T-helper 9 cell (primary cell): ENCODE measurements around the gene CERK.
"Not testable (repeated sequence)": the region's sequence is repeated elsewhere in the genome, so short reads cannot be mapped to it uniquely, and the experiment has no call there.

Experiments
- DNase-seq: peaks from one replicate; pipeline ENCODE4 v3.0.0-alpha.2; 2020
- total RNA-seq, 2 donors: gene quantifications; one replicate each; lab custom pipeline; 2026; lab: John Stamatoyannopoulos, UW

CERK gene, protein sequence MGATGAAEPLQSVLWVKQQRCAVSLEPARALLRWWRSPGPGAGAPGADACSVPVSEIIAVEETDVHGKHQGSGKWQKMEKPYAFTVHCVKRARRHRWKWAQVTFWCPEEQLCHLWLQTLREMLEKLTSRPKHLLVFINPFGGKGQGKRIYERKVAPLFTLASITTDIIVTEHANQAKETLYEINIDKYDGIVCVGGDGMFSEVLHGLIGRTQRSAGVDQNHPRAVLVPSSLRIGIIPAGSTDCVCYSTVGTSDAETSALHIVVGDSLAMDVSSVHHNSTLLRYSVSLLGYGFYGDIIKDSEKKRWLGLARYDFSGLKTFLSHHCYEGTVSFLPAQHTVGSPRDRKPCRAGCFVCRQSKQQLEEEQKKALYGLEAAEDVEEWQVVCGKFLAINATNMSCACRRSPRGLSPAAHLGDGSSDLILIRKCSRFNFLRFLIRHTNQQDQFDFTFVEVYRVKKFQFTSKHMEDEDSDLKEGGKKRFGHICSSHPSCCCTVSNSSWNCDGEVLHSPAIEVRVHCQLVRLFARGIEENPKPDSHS
- total RNA-seq = 268 to 513 reads per million in 2 donors

DNA sequence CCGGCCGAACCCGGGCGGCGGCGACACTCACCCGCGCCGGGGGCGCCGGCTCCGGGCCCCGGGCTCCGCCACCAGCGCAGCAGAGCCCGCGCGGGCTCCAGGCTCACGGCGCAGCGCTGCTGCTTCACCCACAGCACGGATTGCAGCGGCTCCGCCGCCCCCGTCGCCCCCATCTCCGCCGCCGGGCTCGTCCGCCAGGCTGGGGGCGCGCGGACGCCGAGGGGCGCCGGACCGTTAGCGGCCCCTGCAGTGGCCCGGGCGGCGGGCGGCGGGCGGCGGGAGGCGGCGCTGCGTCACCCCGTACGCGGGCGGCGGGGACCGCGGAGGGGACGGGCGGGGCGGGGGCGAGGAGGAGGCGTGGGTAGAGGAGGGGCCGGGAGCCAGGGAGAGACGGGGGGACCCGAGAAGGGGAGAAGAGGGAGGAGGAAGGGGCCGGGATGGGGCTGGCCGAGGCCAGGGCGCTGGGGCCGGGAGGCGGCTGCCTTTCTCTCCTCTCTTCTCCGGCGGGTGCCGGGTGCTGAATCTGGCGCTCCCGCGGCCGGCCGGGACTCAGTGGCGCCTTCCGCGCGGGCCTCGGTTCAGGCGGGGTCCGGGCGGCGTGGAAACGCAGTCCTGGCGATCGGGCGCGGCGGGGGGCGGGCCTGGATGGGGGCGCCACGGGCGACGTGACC, at the start of gene CERK:
TSS of gene CERK (minus strand) at position 277 of the 671 bp plus-strand sequence. CDS start at position 173, 104 bp downstream.
- DNase-seq = peak; percentile 73

DNA sequence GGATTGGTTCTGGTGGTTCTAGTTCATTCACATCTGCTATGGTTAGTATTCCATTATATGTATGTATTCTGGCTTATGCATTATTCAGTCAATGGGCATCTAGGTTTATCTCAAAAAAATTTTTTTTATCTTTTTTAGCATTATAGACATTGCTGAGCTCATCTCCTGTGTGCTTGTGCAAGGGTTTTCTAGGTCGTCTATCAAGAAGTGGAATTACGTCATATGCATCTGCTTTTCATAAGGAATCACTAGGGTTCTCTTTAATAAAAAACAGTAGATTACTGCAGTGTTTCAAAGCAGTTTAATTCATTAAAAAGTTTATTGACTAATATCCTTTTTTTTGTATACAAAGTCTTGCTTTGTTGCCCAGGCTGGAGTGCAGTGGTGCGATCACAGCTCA, 45.7 kb upstream of the CERK start:
- no peak for DNase-seq

DNA sequence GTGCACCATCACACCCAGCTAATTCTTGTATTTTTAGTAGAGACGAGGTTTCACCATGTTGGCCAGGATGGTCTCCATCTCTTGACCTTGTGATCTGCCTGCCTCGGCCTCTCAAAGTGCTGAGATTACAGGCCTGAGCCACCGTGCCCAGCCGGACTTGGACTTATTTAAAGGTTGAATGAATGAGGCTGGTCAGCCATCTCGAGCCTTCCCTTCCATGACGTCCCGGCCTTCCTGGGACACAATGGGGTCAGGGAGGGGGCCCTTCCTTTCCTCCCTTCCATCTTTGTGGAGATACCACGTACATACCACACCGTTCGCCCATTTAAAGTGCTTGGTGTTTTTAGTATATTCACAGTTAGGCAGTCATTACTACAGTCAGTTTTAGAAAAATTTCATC, 44.1 kb upstream of the CERK start:
- DNase-seq = not testable (repeated sequence)

DNA sequence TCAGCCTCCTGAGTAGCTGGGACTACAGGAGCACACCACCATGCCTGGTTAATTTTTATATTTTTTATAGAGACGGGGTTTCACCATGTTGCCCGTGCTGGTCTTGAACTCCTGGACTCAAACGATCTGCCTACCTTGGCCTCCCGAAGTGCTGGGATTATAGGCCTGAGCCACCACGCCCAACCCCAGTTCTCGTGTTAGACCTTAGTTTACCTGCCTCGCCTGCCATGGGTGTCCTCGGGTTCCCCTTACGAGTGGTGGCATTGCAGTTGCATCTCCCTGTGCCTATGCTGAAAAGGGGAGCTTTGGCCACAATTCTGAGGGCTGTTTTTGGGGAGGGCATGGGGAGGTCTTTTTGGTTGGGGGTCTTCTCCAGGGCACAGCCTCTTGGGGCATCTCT, 43.2 kb upstream of the CERK start:
- no peak for DNase-seq

DNA sequence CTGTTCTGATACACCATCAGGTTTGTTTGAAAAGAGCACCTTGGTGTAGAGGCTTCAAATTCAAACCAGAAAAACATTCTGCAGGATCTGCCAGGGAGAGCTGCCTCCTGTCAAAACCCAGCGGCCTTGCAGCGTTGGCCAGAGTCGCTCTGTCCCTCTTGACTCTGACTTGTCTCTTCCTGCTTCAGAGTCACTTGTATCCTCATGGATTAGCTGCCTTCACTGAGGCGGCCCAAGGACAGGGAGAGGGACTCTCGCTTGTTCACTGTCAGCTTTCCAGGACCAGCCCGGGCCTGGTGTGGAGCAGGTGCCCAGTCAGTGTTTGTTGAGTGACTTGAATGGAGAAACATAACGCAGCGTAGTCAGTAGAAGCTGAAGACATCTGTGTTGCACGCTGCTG, 42.4 kb upstream of the CERK start:
- no peak for DNase-seq

DNA sequence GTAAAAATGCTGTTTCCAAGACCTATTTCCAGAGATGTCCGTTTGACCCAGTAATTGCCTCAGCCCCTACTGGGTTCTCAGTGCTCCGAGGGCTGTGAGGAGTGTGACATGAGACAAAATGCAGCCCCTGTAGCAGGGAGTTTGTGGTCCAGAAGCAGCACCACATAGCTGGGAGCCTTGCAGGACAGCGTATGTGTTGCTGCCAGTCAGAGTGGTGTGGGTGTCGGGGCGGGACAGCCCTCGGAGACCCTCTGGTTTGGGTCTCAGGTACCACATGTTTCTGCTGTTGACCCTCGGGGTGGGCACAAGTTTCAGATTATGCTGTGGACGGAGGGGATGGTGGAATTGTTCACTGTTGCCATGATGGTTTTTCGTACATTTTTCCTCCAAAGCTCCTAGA, 41.6 kb upstream of the CERK start:
- DNase-seq = no peak

DNA sequence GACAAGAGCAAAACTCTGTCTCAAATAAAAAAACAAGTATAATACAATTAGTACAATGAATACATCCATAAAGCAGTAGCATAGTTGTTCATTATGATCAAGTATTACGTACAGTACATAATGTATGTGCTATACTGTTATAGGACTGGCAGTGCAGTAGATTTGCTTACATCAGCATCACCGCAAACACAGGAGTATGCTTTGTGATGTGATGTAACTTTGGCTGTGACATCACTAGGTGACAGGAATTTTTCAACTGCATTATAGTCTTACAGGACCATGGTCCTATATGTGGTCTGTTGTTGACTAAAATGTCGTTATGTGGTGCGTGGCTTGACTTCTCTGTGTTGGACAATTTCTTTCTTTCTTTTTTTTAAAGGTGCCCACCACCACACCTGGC, 41.0 kb upstream of the CERK start:
- DNase-seq = no peak

DNA sequence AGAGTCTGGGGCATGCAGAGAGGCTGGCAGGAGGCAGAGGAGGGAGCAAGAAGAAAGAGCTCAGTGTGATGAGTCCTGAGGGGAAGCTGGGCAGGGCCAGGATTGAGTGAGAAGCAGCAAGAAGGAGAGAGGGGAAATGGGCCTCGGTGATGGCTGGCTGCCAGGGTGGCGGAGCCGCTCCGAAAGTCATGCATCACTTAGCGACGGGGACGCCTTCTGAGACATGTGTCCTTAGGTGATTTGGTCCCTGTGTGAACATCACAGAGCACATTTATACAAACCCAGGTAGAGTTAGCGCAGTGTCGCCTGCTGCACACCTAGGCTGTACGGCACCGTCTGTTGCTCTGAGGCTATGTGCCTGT, 39.5 kb upstream of the CERK start:
- DNase-seq = no peak

DNA sequence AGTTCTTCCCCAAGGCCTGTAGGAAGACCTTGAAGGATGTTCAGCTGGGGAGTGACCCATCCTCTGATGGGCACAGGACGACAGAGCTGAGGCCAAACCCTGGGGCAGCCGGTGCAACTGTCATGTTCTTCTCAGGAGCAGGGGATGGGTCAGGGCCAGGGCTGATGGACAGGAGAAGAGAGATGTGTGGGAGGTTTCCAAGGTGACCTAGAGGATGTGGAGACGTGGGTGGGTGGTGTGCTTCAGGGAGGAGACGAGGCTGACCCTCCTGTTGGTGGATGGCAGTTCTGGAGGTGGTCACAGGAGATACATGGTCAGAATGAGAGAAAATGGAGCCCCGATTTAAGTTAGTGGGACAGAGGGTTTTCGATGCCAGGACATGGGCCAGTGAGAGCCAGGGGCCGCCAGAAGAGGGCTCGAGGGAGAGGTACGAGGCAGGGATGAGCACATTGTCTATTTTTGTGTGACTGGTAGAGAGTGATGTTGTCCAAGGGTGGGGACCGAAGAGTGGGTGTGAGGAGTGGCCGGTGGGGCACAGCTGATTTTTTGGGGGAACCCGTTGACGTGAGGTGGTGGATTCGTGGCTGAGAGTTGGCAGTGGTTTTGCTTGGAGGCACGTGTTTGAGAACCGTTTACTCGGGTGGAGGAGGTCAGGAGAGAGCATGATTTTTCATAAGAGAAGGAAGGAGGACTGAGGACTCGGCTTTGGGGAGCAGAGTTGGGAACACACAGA, 39.0 kb upstream of the CERK start:
- no peak for DNase-seq

DNA sequence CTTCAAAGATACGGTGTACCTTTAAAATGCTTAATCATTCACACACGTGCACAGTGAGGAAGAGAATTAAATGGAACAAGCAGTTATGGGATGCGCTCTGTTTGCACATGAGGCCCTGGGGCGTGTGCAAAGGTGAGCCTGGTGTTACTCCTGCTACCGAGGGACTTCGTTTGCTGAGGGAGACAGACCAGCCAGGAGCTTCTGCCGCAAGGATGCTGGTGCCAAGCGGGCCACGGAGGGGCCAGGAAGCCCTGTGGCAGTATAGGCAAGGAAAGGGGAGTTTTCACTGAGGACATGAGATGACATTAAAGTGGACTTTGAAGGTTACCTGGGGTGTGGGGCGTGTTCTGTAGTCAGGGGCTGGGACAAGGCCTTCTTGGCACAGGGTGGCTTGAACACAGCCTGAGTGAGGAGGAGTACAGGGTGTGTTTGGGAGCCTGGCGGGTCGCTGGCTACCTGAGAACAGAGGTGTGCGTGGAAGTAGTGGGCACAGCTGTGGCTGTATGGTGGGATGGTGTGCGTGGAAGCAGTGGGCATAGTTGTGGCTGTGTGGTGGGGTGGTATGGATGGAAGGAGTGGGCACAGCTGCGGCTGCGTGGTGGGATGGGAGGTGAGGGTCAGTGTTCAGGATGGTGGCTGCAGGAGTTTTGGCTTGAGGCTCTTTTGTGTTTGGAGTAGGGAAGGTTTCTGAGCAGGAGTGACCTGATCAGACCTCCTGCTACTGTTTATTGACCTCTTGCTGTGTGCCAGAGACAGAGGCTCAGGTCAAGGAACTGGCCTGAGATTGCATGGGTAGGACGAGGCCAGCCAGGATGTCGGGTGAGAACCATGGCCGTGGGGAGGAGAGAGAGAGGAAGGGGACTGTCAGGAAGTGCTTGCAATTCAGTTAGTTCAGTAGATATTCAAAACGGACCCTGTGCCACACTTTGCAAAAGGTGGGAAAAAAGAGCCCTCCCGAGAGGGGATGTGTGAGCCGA, 38.1 kb upstream of the CERK start:
- no peak for DNase-seq

DNA sequence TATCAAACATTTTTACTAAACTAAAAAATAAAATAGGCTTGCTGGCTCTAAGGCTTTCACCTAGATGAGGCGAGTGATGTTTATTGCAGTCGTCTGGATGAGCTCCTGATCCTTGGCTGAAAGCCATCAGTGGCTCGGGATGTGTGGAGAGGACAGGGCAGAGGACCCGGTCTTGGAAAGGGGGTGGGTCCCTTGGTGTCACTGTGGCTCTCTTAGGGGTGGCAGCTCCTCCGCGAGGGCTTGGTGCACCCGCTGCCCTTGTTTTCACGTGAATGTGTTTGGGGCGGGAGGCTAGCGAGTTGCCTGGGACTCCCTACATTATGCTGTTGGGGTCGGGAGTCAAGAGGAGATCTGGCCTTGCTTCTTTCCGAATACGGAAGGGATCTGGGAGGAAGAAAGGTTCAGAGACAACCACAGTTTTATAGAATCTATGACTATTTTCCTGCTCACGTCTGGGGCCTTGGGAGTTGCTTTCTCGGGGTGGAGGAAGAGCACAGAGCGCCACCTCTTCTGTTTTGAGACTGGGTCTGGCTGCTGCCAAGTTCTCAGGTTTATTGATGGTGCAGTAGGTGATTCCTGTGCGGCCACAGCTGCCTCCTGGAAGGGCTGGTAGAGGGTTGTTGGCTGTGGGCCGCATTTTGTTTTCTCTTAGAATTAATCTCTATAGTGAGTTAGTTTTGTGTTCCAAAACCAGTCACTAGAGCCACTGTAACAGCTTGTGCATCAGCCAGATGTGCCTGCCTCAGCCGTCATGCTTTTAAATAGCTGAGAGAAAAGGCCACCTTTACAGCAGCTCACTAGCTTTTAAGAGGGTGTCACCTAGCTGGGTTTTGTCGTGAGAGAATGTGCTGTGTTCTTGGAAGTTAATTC, 37.2 kb upstream of the CERK start:
- DNase-seq = no peak

DNA sequence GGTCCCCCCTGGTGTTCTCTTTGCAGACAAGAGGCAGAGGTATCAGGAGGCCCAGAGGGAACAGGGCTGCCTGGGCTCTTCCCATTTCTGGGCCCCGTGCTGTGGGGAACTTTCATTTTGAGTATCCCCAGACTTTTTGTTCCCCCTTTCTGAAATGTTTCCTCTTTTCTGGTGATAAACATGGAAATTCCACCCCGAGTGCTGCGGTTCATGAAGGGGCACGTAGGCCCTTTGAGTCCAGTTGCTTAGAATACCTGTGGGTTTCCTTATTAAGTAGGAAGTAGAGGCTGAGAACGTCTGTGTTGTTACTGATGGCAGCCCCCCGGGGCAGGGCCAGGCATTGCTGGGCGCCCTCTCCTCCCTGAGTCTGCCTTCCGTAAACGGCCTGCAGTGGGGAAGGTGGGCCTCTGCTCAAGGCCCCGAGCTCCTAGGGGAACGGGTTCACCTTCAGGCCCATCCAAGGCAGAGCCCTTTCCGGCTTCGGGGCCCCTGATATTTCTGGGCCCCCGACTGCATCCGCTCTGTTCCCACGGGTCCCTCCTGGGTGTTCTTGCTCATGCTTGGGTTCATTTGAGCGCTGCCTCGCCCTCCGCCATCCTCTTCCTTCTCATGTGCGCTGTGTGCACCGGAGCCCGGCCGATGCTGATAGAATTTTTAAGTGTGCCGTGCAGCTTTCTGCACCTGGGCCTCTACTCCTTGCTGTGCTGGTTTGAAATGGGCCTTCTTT, 36.4 kb upstream of the CERK start:
- DNase-seq = no peak

DNA sequence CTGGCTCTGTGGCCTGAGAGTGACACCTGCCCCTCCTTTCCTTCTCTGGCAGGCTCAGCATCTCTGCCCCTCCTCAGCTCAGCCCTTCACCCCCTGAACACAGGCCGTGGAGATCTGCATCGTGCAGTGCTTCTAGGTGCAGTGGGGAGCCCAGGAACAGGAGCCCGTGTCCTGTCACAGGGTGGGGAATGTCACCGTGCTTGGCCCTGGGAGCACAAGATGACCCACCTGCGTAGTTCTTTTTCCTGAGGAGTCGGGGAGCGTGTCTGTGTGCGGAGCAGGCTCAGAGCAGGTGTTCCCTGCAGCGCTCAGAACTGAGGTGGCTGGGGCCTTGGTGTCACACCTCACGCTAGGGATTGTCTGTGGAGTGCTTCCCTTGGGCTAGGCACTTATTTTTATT, 35.0 kb upstream of the CERK start:
- DNase-seq = no peak

DNA sequence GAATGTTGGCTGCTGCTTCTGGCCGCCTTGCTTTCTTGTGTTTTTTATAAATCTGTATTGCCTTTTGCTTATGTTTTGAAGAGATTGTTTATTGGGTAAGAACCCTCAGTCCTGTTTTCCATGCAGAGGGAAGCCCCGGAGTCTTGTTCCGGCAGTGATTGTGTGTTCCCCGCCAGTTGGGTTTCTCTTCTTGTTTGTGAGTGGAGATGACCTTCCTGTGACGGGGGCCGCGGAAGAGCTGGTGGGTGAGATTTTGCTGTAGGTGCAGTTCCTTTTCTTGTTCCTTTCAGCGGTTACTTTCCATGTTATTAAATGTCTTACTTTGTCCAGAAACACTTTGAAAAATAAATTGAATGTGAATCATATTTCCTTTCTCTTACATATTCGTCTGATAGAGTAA, 32.7 kb upstream of the CERK start:
- no peak for DNase-seq

DNA sequence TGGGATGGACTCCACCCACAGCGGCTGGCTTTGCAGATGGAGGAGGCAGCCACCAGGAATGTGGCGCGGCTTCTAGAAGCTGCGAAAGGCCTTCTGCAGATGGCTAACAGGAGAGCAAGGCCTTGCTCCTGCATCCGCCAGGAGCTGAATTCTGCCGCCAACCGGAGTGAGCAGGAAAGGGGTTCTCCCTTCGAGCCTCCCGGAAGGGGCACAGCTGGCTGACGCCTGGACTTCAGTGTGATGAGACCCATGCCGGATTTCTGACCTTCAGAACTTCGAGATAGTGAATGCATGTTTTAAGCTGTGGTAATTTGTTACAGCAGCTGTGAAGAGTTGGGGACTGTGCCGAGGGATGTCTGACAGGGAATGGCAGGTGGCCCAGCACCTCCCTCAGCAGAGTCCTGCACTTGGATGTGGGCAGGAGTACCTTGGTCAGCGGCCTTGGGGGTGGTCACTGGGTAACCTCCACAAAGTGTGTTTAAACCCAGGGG, 32.1 kb upstream of the CERK start:
- no peak for DNase-seq

DNA sequence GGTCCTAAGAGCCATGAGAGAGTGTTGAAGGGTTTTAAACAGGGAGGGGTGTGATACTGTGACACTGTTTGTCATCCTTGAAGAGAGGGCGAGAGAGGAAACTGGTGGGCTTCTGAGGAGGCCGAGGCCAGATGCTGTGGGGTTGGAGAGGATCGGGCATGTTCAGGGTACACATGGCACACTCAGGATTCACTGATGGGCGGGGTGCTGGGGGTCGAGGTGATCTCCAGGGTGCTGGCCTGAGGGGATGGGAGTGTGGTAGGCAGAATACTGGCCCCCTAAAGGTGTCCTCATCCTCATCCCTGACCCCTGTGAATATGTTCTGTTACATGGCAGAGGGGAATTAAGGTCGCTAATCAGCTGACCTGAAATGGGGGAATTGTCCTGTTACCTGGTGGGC, 31.7 kb upstream of the CERK start:
- DNase-seq = no peak

DNA sequence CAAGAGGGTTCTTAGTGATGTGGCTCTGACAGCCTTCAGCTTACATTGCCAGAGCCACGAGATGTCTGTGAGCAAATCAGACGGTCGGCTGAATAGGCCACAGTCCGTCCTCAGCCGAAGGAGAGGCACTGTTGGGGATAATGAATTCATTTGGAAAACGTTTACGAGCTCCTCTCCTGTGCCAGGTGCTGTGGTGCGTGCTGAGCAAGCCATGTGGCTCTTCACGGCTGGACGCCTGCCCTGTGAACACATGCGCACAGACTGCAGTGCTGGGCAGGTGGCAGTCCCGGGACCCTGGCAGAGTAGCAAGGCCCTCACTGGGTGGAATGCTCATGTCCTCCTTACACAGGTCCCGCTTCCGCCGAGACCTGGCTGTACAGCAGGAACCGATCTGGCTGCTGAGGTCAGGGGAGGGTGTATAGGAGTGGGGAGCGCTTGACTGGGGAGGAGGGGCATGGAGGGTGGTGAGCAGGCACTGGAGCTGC, 31.2 kb upstream of the CERK start:
- no peak for DNase-seq

DNA sequence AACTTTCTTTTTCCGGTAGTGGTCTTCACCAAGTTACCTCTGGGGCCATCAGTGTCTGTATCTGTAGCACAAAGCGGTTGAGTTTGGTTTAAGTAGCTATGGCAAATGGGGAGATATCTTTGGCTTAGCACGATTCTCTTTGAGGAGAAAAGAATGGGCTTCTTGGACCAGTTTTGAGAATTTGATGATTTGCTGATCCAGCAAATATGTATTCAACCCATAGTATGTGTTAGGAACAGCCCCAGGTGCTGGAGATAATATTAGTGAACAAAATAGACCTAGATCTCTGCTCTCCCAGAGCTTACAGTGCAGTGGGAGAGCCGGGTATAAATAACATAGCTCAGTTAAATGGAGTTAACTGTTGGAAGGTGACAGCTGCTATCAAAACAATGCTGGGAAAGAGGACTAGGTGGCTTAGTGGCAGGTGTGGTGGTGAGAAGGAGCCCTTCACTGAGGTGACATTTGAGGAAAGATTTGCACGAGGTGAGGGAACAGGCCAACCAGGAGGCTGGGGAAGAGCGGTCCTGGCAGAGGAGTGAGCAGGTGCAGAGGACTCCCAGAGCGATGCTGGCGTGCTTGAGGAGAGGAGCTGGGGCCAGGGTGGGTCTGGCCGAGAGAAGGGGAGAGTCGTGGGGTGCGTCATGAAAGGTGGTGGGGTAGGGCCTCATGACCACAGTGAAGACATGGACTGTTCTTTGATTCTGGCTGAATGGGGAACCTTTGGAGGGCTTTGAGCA, 29.4 kb upstream of the CERK start:
- no peak for DNase-seq

DNA sequence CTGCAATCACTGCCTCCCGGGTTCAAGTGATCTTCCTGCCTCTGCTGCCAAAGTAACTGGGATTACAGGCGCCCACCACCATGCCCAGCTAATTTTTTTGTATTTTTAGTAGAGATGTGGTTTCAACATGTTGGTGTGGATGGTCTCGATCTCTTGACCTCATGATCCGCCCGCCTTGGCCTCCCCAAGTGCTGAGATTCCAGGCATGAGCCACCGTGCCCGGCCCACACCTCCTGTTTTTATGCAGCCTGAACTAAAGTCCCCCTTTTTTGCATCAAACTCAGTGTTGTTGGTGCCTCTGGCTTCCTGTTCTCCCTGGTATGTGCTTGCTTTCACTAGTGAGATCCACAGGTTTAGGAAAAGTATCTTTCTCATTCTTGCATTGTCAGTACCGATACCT, 28.6 kb upstream of the CERK start:
- no peak for DNase-seq
